HG03196 (cell line): ENCODE measurements around the gene AHNAK2.

Experiments used
- ATAC-seq: cut with Tn5 transposase; IDR thresholded peaks from one replicate; pipeline ENCODE4 v1.9.1; 2021; ENCODE audit not compliant: unreplicated experiment

The AHNAK2 gene

DNA sequence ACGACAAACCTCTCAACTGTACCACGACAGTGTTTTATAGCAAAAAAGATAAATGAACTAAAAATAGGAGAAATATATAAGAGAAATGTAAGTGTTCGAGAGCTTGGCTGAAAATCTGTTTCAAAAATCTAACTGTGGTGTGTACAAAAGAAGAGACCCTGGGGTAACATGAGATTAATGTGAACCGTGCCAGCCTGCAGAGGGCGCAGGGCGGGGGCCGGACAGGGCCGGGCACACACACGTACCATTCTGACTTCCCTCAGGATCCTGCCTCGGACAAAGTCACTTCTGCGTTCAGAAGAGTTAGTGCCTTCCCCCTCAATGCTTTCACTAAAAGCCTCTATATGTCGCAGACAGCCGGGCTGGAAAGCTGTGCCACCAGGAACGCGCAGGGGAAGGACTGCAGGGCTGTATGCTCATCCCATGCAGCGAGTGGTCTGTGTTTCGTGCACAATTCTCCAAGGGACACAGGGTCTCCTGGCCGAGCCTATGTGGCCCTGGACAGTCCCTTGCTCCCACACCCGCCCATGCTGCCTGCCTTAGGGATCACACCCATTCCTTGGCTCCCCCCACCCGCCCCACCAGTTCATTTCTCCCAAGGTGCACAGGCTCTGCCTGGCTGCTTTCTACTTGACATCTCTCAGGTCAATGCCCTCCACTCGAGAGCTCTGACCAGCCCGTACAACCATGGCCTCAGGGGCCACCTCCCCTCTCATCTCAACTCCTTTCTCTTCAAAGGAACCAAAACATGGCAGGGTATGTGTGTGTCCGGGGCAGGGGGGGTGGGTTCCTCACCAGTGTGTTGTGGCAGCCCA lies 34.2 kb upstream of the AHNAK2 start:
- no peak for ATAC-seq

DNA sequence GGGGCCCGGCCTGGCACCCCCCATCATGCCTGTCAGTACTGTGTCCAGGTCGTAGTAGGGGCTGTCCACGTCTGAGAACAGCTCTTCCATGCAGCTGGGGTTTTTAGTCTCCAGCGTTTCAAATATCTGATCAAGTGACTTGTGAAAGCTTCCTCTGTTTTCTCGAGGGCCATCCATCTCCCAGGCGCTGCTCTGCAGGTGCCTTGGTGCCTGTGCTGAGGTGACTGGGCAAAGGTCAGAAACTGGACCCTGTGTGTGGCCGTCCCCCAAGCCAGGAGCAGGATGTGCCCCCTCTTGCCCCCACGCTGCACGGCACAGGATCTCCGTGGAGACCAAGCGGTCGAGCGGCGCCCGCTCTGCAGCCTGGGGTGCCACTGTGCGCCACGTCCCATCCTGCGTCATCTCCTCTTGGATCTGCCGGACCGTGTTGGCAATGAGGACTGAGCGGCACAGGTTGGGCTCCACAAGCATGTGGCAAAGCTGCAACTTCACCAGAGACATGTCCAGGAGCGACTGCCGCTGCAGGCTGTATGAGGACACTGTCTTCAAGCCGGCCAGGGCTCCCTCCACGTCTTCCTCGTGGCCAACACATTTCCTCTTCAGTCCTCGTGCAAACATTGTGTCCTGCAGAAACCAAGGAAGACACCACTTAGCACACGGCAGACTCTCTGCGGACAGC lies 33.3 kb upstream of the AHNAK2 start:
- no peak for ATAC-seq

DNA sequence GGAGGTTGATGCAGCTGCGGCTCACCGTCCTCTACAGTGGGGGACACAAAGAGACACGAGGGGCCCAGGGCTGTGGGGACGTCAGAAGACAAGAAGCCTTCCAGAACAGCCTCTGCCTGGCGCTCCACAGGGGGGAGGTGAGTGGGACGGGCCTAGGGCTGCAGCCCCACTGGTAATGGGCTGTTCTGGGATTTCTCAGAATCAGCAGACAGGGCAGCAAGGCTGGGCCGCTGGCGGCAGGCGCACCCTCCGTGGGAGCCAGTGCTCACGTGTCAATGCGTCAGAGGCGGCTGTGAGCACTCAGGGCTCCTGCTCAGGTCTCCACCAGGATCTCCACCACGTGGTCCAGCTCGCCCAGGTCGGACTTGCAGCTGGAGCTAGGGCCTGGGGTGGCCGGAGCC lies 32.7 kb upstream of the AHNAK2 start:
- no peak for ATAC-seq

DNA sequence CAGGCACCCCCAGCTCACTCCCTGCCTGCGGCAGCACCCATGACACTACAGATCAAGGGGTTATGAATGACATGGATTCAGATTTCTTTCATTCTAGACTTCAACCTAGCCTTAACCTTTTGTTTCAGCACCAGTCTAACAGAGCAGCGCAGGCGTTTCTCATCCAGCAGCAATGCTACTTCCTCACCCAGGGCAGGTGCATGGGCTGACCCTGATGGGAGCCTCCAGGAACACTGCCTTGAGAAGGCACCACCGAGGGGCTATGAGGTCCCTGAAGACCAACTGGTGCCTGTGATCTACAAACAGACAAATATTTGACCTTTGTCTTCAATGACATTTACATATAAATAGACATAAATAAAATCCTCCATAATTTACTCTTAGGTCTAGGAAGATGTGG lies 31.9 kb upstream of the AHNAK2 start:
- ATAC-seq: no peak

DNA sequence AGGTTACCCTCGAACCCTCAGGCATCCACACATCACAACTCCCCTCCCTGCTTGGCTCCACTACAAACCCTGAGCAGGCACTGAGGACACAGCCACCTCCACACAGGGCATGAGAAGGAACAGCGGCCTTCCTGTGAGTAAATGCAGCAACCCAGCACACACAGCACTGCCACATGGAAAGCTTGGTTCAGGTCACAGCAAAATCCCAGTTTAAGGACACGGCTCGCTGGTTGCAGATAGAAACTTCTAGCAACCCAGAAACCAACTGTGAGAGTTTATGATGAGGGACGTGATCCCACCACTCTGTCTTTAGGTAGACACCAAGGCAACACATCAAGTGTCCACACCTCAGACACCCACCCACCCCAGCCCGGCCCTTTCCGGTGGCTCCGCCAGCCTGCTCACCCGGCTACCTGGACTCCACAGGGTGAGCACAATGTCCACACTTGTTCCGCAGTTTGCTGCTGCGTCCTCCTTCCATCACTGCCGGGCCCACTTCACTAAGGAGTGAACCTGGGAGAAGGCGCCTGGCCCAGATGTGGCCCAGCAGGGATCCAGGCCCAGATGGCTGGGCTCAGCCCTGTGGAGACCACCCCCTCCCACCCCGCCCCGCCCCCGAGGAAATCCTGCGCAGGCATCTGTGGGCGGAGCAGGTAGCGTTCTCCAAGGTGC lies 29.6 kb upstream of the AHNAK2 start:
- ATAC-seq: no peak

DNA sequence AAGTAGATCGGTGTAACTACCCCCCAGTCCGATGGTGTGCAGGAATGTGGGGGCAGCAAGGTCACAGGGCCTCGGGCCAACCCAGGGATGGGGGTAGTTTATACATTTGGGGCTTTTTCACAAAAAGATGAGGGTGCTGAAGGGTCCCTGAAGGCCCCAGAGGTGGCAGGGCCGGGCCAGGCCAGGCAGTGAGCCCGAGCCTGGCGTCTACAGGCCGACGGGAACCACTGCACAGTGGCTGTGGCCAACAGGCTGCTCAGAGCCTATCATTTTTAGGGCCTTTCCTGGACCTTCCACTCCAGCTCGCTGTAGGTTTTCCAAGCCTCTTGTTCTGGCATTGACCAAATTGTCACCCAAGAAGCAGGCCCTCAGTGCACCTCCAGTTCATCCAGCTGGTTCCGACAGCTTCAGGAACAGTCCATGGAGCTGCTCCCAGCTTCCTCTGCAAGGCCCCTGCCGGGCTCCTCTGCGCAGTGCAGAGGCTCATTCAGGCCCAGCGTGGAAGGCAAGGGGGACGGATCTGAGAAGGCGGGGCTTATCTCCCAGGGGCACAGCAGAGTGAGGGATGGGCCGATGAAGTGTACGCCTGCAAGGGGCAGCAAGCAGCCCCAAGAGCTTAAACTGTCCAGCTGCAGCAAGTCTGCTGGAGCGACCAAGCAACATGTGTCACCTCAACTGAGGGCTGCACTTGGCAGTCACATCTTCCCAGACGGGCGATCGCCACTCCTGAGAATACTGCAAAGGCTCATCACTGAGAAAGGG lies 28.8 kb upstream of the AHNAK2 start:
- no peak for ATAC-seq

- ATAC-seq: no peak
Measured at GRCh38 chr14:105005929-105006830, 28.0 kb upstream of the AHNAK2 start.

DNA sequence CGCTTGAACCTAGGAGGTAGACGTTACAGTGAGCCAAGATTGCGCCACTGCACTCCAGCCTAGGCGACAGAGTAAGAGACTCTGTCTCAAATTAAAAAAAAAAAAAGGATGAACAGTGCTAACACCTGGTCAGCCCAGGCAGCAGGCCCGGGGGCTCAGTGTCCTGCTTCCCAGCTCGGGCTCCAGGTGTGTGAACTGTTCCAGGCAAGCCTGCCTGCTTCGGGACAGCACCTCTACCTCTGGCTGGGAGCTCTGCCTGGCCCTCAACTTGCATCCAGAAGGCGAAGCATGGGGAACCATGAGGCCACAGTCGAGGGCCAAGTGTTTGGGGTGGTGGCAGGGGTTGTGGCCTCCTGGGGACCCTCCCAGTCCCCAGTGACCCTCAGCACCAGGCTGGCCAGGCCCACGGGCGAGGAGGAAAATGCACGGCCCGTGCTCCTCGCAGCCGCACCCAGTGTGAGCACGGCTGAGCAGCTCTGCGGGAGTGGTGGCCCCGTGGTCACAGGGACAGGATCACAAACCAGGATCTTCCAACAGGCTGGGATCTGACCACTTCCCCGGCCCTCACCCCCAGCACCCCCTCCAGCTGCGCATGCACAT lies 27.3 kb upstream of the AHNAK2 start:
- ATAC-seq: no peak

DNA sequence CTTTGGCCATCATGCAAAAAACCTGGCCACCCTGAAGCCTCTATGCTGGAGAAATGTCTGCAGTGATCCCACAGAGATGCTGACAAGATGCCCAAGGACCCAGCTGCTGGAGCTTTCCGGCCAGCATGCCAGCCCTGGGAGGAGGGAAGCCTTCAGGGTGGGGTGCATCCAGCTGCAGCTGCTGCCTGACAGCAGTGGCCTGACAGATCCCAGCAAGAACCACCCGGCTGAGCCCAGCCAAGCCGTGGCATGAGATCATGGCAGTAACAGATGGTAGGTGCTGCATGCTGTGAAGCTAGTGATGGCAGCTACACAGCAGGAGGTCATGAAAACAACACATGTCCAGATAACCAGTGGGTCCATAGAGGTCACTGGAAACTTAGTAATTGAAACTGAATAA lies 21.2 kb upstream of the AHNAK2 start:
- ATAC-seq: no peak

DNA sequence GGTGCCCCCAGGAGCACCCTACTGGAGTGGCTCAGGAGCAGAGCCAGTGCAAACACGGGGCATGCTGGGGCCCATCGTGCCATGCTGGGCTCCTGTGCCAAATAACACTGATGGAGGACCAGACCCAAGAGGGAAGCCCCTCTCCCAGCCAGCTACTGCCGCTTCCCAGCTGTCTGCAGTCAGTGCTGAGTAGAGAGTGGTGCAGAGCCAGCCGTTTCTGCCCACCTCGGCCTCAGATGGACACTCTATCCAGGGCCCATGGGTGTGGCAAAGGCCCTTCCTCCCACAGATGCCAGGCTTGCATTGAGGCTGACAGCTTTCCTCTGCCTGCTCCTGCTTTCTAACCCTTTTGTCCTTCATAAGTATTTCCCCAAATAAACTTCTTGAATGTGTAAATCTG lies 20.6 kb upstream of the AHNAK2 start:
- ATAC-seq: no peak

- no peak for ATAC-seq
Measured at GRCh38 chr14:104996483-104996882, 18.3 kb upstream of the AHNAK2 start.

DNA sequence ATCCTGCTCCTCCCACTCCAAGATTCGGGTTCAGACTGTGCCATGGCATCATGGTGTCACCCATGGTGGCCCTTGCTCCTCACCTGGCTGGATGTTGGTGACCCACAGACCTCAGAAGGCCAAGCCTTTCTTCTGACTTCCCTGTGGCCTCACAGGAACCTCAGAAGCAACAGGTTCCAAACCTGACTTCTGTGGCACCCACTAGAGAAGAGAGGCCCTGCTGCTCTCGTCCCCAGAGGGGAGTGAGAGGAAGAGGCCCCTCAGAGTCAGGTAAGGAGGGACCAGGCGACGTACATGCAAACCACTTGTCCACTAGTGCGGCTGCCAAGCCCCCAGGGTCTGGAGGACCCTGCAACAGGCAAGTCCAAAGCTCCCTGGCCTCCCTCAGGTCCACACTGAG lies 17.9 kb upstream of the AHNAK2 start:
- no peak for ATAC-seq

DNA sequence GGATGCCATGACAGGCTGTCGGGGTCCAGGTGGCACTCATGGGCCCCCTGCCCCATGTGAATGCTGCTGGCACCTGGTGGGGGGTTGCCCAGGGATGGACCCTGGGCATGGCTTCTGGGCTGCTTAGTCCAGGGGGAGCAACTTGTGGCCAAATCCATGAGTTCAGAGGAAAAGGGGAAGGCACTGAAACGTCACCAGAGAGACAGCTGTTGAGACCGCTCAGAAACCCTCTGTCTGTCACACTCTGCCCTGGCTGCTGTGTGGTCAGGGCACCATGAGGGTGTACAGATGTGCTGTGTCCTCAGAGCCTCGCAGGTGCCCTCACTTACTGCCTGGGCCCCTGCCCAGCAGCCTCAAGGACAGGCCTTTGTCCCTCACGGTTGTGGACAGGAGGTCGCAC lies 16.8 kb upstream of the AHNAK2 start:
- ATAC-seq: no peak

DNA sequence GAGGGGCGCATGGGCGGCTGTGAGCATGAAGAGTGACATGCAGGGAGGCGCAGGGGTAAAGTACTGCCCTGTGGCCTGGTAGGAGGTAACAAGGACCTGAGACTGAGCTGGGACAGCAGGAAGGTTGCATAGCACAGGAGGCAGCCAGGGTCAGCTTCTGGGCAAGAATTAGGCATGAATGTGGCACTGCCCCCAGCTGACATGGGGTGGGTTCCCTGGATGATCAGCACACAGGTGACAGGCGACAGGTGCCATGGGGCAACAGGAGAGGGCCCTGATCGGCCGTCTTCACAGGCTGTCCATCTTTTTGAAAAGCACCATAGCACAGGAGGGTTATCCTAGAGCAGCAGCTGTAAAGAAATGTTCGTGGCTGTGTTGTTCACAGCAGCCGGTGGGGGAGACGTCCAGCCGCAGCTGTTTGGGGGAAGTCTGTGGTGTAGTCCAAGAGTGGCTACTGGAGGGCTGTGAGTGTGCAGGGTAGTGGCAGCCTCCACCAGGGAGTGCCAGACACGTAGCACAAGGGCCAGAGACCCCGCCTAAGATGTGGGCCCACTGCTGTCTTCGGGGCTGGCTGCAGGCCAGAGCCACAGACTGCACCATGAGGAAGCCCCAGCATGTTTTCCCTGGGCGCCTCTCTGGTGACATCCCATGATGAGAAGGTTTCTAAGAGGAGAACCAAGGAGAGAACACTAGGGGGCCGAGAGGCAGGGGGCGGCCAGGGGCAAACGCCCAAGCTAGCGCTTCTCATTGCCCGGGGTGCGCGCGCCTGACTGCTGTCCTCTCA lies 15.8 kb upstream of the AHNAK2 start:
- no peak for ATAC-seq

GRCh38 chr14:104993306-104993705 lies 15.1 kb upstream of the AHNAK2 start:
- no peak for ATAC-seq

DNA sequence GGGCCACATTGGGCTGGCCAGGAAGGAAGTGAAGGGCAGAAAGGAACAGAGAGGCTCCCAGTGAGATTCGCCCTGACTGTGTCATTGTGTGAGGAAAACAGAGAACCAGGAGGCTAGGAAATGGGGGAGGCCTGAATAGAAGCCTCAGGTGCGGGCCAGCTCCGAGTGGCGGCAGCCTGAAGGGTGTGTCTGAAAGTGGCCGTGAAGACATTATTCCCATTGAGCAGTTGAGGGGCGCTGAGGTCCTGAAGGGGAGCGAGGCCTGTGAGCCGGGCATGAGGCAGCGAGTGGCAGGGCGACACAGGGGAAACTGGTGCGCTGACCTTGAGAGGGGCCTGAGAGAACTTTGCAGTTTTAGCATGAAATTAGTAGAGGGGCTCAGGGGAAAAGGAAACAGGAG lies 14.3 kb upstream of the AHNAK2 start:
- ATAC-seq: no peak

GRCh38 chr14:104991896-104992230 lies 13.7 kb upstream of the AHNAK2 start:
- ATAC-seq: no peak

- no peak for ATAC-seq
Measured at GRCh38 chr14:104989951-104990303, 11.8 kb upstream of the AHNAK2 start.

GRCh38 chr14:104989236-104989950 lies 11.2 kb upstream of the AHNAK2 start:
- no peak for ATAC-seq
